GM12878 (cell line): ENCODE measurements around the gene ANKMY2. TPM values are rescaled to one million over a fixed set of nuclear protein-coding genes. Genes with fewer than 3 reads are reported as not detected.

Source experiments
- ATAC-seq: fragments of 200-7000 bp; cut with Tn5 transposase; 3 replicates; pipeline ENCODE4 v1.9.1; 2020; ENCODE audit warnings: mild to moderate bottlenecking, moderate library complexity
- BruUV-seq: library from RNA; stranded (reverse); fragments of 400-500 nt; replicated peaks from 2 replicates; lab custom pipeline; 2021; lab: Mats Ljungman, UMichigan
- CTCF ChIA-PET: fragments of 300-600 bp; sonication (Branson Sonifier 250); formaldehyde crosslinking; extraction: SDS; loops from one replicate; lab custom pipeline; 2021; ENCODE audit warnings: inconsistent platforms; lab: Yijun Ruan, JAX
- POLR2A ChIA-PET: fragments of 350-600 bp; formaldehyde crosslinking; extraction: SDS; loops from one replicate; lab custom pipeline; 2021; ENCODE audit warnings: inconsistent platforms; lab: Charles Lee
- RAD21 ChIA-PET: fragments of 300-600 bp; sonication (Branson Sonifier 250); formaldehyde crosslinking; loops from one replicate; lab custom pipeline; 2023; ENCODE audit warnings: antibody characterized with exemption; ENCODE audit not compliant: unreplicated experiment; lab: Charles Lee
- SMC1A ChIA-PET: fragments of 300-600 bp; sonication (Branson Sonifier 250); formaldehyde crosslinking; loops from one replicate; lab custom pipeline; 2023; ENCODE audit not compliant: unreplicated experiment, uncharacterized antibody; lab: Charles Lee
- DNase-seq: peaks from one replicate; pipeline ENCODE4 v3.0.0-alpha.2; 2011; ENCODE audit warnings: low read depth, low spot score
- FAIRE-seq: peaks from 3 replicates; lab custom pipeline; 2011; peaks lifted over from hg19 to GRCh38; lab: Jason Lieb, UNC
- H2AFZ ChIP-seq: 2 replicates; pipeline ENCODE4 v1.6.0; 2011; ENCODE audit warnings: low read depth, low read length, control low read depth; ENCODE audit not compliant: control insufficient read depth
- H3K27ac ChIP-seq: 2 replicates; pipeline ENCODE4 v1.5.1; 2011; ENCODE audit warnings: control low read depth; ENCODE audit not compliant: control insufficient read depth, insufficient read depth
- H3K27me3 ChIP-seq, 2 experiments: replicated peaks in 1 of 2; 2 replicates each; pipeline versions ENCODE4 v1.6.0 to v1.6.1; 2011; ENCODE audit warnings: low read length in 1 of 2; ENCODE audit not compliant: control insufficient read depth in 2 of 2, insufficient read depth in 2 of 2
- H3K36me3 ChIP-seq, 2 experiments: 2 replicates each; pipeline ENCODE4 v1.5.1; 2011; ENCODE audit warnings: low read length in 1 of 2; ENCODE audit not compliant: control insufficient read depth in 2 of 2, insufficient read depth in 2 of 2
- H3K4me1 ChIP-seq: 2 replicates; pipeline ENCODE4 v1.6.1; 2011; ENCODE audit warnings: mild to moderate bottlenecking, low read length, moderate library complexity, mixed read lengths; ENCODE audit not compliant: control insufficient read depth, insufficient read depth
- H3K4me2 ChIP-seq: 2 replicates; pipeline ENCODE4 v1.6.0; 2011; ENCODE audit warnings: control low read depth; ENCODE audit not compliant: control insufficient read depth, insufficient read depth
- H3K4me3 ChIP-seq: fragments of 200-600 bp; sonication (generic); 2 replicates; pipeline ENCODE4 v1.5.1; 2016
- H3K79me2 ChIP-seq: 2 replicates; pipeline ENCODE4 v1.6.0; 2011; ENCODE audit warnings: low read length; ENCODE audit not compliant: control insufficient read depth, insufficient read depth
- H3K9ac ChIP-seq: 2 replicates; pipeline ENCODE4 v1.8.0; 2011; ENCODE audit warnings: low read length, control low read depth, mixed read lengths; ENCODE audit not compliant: control insufficient read depth, insufficient read depth
- H3K9me3 ChIP-seq: replicated peaks from 3 replicates; pipeline ENCODE4 v1.5.1; 2011; ENCODE audit warnings: mild to moderate bottlenecking, low read length; ENCODE audit not compliant: control insufficient read depth, insufficient read depth
- H4K20me1 ChIP-seq: 2 replicates; pipeline ENCODE4 v1.6.0; 2011; ENCODE audit not compliant: control insufficient read depth, insufficient read depth
- CTCF ChIP-seq, 3 experiments: IDR thresholded peaks in 2 of 3; conservative IDR thresholded peaks in 1 of 3; 2 replicates each; pipeline ENCODE4 v1.5.1; 2011; ENCODE audit warnings: low read depth in 3 of 3, low read length in 3 of 3, mild to moderate bottlenecking in 3 of 3, control low read depth in 2 of 3, moderate library complexity in 2 of 3, inconsistent platforms in 1 of 3, mixed read lengths in 1 of 3; ENCODE audit not compliant: control insufficient read depth in 2 of 3, insufficient read depth in 1 of 3; ENCODE audit errors: extremely low read depth in 1 of 3
- ELK1 ChIP-seq: IDR thresholded peaks from 2 replicates; pipeline ENCODE4 v1.6.1; 2012; ENCODE audit warnings: low read depth, low read length, improper control_type of control experiment
- EP300 ChIP-seq, 2 experiments: fragments of 150-350 bp in 1 of 2; IDR thresholded peaks; 2 replicates each; pipeline ENCODE4 v1.6.1; 2011 to 2012; ENCODE audit warnings: low read depth in 2 of 2, low read length in 2 of 2, borderline replicate concordance in 1 of 2, improper control_type of control experiment in 1 of 2, inconsistent platforms in 1 of 2; ENCODE audit not compliant: control insufficient read depth in 1 of 2
- NFIC ChIP-seq: IDR thresholded peaks from 2 replicates; pipeline ENCODE4 v1.6.1; 2012; ENCODE audit warnings: low read depth, mild to moderate bottlenecking, inconsistent platforms, low read length, moderate library complexity
- RAD21 ChIP-seq: IDR thresholded peaks from 2 replicates; pipeline ENCODE4 v1.6.1; 2011; ENCODE audit warnings: mild to moderate bottlenecking, low read depth, low read length, moderate library complexity; ENCODE audit not compliant: insufficient read depth
- SP1 ChIP-seq: IDR thresholded peaks from one replicate; pipeline ENCODE4 v1.6.1; 2011; ENCODE audit warnings: low read depth, low read length
- TCF7 ChIP-seq: IDR thresholded peaks from 2 replicates; pipeline ENCODE4 v1.6.1; 2014; ENCODE audit warnings: antibody characterized with exemption, borderline replicate concordance
- ZBTB40 ChIP-seq: fragments of 450-650 bp; IDR thresholded peaks from 2 replicates; pipeline ENCODE4 v1.6.1; 2016; ENCODE audit warnings: mild to moderate bottlenecking, moderate library complexity, borderline replicate concordance
- ZNF217 ChIP-seq: fragments of 450-650 bp; IDR thresholded peaks from 2 replicates; pipeline ENCODE4 v1.6.1; 2017; ENCODE audit warnings: antibody characterized with exemption, mild to moderate bottlenecking
- WGBS: methylation state at CpG from one replicate; pipeline ENCODE4 v1.1.6; 2016; ENCODE audit warnings: low lambda C conversion rate; ENCODE audit not compliant: insufficient replicate concordance, insufficient coverage; ENCODE audit errors: missing lambda C conversion rate; 5-methylcytosine and 5-hydroxymethylcytosine counted together
- in situ Hi-C: fragments of 300-500 bp; cut with MboI; formaldehyde crosslinking; loops from 9 replicates; pipeline ENCODE4 v1.14.3; 2018; ENCODE audit warnings: mixed read lengths
- intact Hi-C: fragments of 100-400 bp; cut with micrococcal nuclease; formaldehyde crosslinking; loops from one replicate; pipeline ENCODE4 v1.14.2; 2022; ENCODE audit not compliant: unreplicated experiment
- polyA plus RNA-seq, 11 experiments: library from polyadenylated mRNA; depleted of rRNA in 4 of 11; unstranded in 6 of 11; stranded (reverse) in 5 of 11; fragments of >200 nt; fragmentation: Nextera tagmentation in 4 of 11; fragmentation: Illumina TruSeq in 1 of 11; extraction: Ambion mirVana in 4 of 11; extraction: Trizol in 1 of 11; gene quantifications; 1 replicate in 1 of 11; 2 replicates in 10 of 11; pipeline versions ENCODE4 v1.2.1 to v1.2.3, GENCODE V29; 2011 to 2016; ENCODE audit warnings: inconsistent platforms in 2 of 11, missing spikeins in 2 of 11, low read depth in 1 of 11
- total RNA-seq, 4 experiments: library from RNA; depleted of rRNA in 3 of 4; stranded (reverse); fragments of >200 nt in 3 of 4; fragmentation: Illumina TruSeq in 1 of 4; extraction: Trizol in 1 of 4; gene quantifications; 2 replicates each; pipeline versions ENCODE4 v1.2.1 to v1.2.3, GENCODE V29; 2013 to 2021

Gene ANKMY2
- total and polyA plus RNA-seq, 10 of the 15 experiments (the other 5 are each of a cell fraction or from before 2014, with no cell fraction given) = 0.10 to 0.48 (median 0.29) TPM

GRCh38 chr7:16670021-16670420 is 24.5 kb upstream of the ANKMY2 start:
- H4K20me1 ChIP-seq = no peaks in the 10 kb centered on the region
- FAIRE-seq = no peak
- H3K4me2 ChIP-seq = no peak overlapping the region
- DNase-seq = no peak
- no peaks in the 10 kb centered on the region; the same call in 2 of the 3 replicates for H3K9me3 ChIP-seq
- intact Hi-C loops = no loop called here
- no peak overlapping the region for H2AFZ ChIP-seq
- in situ Hi-C loops = no loop called here
- H3K27ac ChIP-seq = no peak overlapping the region
- H3K79me2 ChIP-seq = no peaks in the 10 kb centered on the region
- H3K27me3 ChIP-seq = no peaks in the 10 kb centered on the region
- ChIA-PET SMC1A (no interaction called here), POLR2A (no interaction called here), RAD21 (no interaction called here), CTCF (no interaction called here)
- no TSS peak for BruUV-seq
- 95% methylated on average over 1 of the region's 1 CpG for WGBS
- no peaks in the 10 kb centered on the region for H3K4me1 ChIP-seq
- no peak overlapping the region for H3K9ac ChIP-seq
- no peaks in the 10 kb centered on the region for H3K36me3 ChIP-seq
- no peak for TF ChIP-seq ZNF217
- no peak for TF ChIP-seq SP1
- no peak for ATAC-seq
- no peak overlapping the region for H3K4me3 ChIP-seq

GRCh38 chr7:16669581-16669980 is 24.0 kb upstream of the ANKMY2 start:
- FAIRE-seq (no peak), ATAC-seq (no peak), DNase-seq (no peak)
- H4K20me1 ChIP-seq = no peaks in the 10 kb centered on the region
- ChIA-PET POLR2A (no interaction called here), SMC1A (no interaction called here), CTCF (no interaction called here), RAD21 (no interaction called here)
- no peak overlapping the region for H3K4me2 ChIP-seq
- H3K36me3 ChIP-seq = no peaks in the 10 kb centered on the region
- no peaks in the 10 kb centered on the region for H3K4me1 ChIP-seq
- BruUV-seq = no TSS peak
- intact Hi-C loops (no loop called here), in situ Hi-C loops (no loop called here)
- no peak overlapping the region for H3K9ac ChIP-seq
- no peak overlapping the region for H3K27ac ChIP-seq
- no peak overlapping the region for H3K4me3 ChIP-seq
- no peaks in the 10 kb centered on the region; the same call in 2 of the 3 replicates for H3K9me3 ChIP-seq
- no peaks in the 10 kb centered on the region for H3K27me3 ChIP-seq
- no peaks in the 10 kb centered on the region for H3K79me2 ChIP-seq
- TF ChIP-seq ZBTB40 (no peak), ELK1 (no peak), TCF7 (no peak), CTCF (IDR thresholded peaks at IDR 0.05 in 2 of 3, conservative IDR thresholded peaks at IDR 0.05 in 1 of 3; ENCODE audit: control insufficient read depth in 2 of 3, extremely low read depth in 1 of 3, insufficient read depth in 1 of 3, low read depth in 3 of 3, low read length in 3 of 3) (no peak), EP300 (IDR thresholded peaks at IDR 0.05; ENCODE audit: borderline replicate concordance in 1 of 2, control insufficient read depth in 1 of 2, low read depth in 2 of 2, low read length in 2 of 2) (no peak), NFIC (no peak), RAD21 (no peak)
- WGBS = 56% methylated on average over 2 of the region's 2 CpGs
- no peak overlapping the region for H2AFZ ChIP-seq
